ENCODE measurements around the gene TLR9.

The TLR9 gene

DNA sequence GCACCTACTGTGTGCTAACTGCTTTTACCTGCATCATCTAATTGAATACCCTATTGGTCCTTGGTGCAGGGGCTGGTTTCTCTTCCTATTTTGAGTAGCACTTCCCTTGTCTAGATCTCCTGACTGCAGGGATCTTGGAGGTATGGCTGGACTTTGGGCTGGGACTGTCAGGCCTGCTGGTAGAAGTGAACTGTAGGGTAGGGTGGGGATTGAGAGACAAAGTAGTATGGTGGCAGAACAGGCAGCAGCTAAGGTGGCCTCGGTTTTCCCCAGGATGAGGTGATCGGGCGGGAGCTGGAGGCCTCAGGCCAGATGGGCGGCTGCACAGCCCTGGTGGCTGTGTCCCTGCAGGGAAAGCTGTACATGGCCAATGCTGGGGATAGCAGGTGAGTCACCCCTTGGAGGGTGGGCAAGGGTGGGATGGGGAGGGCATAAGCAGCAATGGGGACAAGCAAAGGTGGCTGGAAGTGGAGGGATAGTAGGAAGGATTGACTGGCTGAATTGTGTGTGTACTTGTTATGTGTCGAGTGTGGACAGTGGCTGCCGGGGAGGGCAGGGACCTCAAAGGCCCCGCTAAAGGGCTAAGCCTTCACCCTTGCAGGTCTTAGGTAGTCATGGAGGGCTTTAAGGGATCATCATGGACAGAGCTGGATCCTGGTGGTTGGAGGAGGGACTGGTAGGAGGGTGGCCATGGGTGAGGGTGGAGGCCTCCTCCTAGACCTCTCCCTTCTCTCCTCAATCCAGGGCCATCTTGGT lies 22.1 kb upstream of the TLR9 start:
- DNase-seq (ENCODE audit: low read depth, low spot score): no peak

DNA sequence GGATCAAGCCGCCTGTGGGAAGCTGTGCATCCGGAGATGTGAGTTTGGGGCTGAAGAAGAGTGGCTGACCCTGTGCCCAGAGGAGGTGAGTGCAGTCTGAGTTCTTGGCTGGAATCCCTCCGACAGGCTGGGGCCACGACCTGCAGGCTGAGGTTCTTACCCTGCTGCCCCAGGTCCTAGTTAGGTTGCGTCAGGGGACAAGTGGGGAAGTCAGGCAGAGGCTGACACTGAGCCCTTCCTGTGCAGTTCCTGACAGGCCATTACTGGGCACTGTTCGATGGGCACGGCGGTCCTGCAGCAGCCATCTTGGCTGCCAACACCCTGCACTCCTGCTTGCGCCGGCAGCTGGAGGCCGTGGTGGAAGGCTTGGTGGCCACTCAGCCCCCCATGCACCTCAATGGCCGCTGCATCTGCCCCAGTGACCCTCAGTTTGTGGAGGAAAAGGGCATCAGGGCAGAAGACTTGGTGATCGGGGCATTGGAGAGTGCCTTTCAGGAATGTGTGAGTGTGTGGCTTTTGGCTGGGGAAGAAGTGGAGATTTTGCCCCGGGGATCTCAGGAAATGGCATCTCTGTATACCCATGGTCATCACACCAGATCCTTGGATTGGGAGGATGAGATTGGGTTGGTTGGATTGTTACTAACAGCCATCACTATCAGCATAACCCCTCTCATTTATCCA lies 21.4 kb upstream of the TLR9 start:
- no peak for DNase-seq (ENCODE audit: low read depth, low spot score)

DNA sequence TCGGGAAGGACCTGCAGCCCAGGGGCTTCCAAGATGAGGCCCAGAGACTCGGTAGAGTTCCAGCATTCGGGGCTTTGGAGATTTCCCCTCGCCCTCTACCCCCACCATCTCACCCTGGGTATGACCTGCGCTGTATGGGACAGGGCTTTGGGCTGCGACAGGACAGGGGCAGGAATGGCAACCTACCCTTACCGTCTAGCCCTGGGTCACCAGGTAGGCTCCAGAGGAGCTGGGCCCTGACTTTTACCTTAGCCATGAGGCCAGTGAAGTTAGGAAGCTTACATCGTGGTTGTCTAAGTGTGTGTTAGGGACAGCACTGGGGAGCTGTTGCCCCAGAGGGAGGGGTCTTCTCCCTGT lies 20.8 kb upstream of the TLR9 start:
- no peak for DNase-seq (ENCODE audit: low read depth, low spot score)

DNA sequence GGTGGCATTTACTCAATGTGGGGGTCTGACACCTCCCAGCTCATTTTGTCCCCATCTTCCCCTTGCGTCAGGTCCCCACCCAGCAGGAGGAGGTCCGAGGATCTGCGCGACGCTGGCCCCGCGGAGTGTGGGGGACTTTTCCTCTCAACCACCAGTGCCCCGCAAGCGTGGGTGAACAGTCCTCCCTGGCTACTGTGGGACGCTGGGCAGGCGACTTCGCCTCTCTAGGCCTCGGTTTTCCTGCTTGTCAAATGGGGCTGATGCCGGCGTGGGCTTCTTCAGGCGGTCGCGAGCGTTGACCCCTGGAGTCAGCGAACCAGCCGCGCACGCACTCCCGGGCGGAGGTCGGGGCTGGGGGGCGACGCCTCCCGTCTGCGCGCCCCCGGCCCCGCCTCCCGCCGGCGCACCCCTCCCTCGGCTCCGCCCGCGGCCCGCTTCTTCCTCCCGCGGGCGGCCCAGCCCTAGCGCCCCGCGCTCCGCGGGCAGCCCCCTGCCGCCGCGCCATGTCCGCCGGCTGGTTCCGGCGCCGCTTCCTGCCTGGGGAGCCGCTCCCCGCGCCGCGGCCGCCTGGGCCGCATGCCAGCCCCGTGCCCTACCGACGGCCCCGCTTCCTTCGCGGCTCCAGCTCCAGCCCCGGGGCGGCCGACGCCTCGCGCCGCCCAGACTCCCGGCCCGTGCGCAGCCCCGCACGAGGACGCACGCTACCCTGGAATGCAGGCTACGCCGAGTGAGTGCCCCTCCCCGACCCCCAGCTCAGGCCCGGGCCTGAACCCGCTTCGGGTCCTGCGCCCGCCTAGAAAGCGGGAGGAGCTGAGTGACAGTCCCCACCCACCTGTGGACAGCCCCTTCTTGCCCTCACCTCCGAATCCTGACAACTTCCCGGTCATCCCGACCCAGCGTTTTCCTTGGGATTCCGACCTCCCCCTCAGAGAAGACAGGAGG lies 20.1 kb upstream of the TLR9 start, which contains the start of gene PPM1M:
Gene PPM1M (plus strand): TSS at position 438 of the 942 bp plus-strand sequence. CDS start 66 bp downstream, at position 504.
- peak; percentile 79 for DNase-seq (ENCODE audit: low read depth, low spot score)

DNA sequence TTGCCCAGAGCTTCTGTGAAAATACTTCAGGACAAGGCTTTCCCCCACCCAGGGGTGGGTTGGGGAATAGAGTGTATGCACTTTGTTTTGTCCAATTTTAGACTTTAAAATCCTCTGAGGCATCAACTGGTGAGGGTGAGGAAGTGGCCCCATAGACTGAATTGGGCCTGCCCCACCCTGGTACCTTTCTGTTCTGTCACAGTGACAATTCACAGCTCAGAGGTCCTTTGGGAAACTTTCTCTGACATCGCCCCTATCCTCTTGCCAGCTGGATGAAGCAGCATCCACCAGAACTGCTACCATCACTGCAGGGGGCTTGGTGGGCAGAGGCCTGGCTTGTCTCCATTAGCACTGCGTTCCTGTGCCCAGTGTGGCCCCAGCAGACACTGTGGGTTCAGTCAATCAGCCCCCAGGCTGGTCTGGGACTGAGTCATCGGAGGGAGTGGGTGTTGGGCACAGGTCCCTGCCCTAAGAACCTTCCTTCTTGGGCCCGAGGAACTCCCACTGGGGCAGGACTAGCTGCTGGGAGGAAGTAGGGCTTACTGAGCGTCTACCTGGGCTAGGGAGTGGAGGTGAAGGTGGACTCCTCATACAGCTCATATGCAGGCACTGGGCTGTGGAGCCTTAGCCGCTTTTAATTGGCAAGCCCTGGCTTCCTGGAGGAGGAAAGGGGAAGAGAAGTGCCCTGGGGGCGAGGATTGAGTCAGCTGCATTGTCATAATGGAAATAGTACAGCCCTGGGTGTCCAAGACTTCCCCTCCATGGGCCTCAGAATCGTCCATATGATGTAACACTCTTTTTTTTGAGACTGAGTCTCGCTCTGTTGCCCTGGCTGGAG lies 18.6 kb upstream of the TLR9 start:
- no peak for DNase-seq (ENCODE audit: low read depth, low spot score)

DNA sequence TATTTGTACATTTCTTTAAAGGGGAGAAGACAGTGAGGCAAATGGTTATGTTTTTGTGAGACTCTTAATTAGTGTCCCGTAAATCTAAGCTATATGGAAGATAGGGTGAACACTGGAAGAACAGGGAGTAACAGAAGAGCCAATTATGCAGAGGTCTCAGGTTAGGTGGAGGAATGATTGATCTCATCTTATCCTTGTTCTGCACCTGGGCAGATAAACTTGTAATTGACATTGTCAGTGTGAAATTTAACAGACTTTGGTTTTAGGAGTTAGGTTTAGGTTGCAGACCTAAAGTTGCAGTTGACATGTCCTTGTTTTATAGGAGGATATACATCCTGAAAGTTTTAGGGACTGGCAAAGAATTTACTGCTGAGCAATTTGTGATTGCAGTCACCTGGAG lies 16.6 kb upstream of the TLR9 start:
- no peak for DNase-seq (ENCODE audit: low read depth, low spot score)

DNA sequence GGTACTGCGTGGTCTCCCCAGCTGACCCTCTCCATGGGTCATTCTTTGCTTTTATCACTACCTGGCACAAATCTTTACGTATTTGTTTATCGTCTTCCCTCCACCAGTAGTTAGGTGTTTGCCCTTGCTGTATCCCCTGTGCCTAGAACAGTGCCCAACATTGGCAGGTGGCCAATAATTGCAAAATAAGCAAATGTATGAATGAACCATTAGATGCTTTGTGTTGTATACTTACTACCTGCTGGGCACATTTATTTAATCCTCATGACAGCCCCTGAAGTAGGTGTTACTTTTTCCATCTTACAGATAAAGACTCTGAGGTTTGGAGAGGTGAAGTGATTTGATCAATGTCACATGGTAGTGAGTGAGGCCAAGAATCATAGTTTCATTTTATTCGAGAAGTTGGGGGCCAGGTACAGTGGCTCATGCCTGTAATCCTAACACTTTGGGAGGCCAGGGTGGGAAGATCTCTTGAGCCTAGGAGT lies 15.5 kb upstream of the TLR9 start:
- no peak for DNase-seq (ENCODE audit: low read depth, low spot score)

DNA sequence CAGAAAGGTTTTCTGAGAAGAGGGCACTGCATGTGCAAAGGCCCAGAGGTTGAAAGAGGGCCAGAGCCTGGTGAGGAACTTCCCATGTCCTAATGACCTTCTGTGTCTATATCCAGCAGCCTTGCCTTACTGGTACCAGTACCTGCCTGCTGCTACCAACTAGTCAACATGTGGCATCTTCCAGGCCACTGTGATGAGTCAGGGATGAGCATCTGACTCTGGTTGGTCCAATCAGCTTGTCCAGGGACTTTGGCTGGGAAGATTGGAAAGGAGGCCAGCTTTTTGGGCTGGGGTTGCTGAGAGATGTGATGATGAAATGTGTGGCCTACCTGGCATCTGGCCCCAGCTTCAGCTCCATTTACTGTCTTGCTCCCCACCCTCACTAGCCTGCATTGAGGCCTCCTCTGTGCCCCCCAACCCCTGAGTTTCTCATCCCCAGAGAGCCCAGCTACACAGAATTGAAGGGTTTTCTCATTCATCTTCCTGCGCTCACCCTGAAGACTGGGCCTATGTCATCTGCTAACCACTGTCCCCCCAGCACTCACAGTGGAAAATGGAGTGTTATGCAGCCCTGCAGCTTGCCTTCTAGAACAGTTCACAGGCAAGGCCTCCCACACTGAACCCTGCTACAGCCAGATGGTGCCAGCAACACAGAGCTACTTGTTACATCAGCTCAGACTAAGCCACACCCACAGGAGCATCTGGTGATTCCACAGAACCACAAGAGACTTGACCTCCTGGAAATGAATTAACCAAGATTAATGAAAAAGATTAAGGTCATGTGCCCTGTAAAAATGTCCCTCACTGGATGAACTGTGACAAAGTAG lies 14.8 kb upstream of the TLR9 start:
- peak; percentile 69 for DNase-seq (ENCODE audit: low read depth, low spot score)

DNA sequence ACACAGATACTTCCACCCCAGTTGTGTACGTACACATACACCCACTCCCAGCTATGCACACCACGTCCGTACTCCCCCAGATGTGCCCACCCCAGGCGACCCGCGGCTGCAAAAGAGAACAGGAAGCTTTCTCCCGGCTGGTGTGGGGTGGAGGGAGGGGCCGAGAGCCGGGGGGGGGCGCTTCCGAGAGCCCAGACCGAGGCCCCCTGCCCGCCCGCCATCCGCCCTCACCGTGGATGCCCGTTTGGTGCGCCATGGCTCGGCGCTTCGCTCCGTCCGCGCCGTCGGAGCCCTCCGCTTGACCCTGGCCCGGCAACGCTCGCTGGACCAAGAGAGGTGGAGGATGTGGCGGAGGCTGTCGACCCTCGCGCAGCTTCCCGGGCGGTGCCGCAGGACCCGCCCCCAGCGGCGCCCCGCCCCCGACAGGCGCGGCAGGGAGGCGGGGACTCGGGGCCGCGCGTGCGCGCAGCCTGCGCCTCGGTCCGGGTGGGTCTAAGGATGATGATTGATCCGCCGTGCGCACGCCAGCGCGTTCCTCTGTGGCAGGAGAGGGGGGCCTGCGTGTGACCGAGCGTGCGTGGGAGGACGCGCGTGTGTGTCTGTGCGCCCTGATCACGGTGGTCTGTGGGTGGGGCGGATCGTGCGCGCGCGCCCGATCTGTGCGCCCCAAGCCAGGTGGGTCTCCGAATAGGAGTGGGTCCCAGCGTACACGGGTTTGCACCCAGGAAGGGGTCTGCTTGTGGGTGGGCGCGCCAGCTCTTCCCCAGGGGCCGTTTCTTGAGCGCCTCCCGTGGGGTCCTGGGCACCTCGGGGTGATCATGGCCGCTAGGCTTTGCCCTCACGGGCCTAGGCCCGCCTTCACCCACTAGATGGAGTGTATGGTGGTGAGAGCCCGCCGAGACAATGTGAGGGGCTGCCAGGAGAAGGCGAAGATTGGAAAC lies 13.6 kb upstream of the TLR9 start, which contains the start of gene TWF2:
Gene TWF2 (minus strand): TSS at position 398 of the 941 bp plus-strand sequence. CDS start 142 bp downstream, at position 256.
- peak; percentile 94 for DNase-seq (ENCODE audit: low read depth, low spot score)

DNA sequence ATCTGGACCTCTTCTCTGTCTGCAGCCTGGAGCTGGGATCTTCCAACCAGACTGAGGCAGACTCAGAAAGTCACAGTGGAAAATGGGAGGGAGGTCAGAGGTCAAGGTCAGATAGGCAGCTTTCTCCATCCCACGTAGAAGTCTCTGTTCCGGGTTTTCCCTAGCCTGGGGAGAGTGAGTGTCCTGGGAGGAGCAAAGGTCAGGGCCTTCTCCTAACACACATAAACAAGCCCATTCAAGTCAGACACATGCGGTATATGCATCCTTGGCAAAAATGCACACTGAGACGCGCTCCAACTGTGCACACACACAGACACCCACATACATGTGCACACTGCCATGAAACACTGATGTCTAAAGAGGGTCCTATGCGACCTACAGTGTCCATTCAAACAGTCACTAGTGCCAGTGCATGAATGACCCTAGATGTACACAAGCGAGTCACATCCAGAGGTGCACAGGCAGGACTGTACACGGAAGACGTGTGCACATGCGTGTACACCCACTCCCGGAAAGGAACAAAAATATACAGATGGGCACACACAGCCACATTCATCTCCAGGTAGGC lies 12.8 kb upstream of the TLR9 start:
- DNase-seq (ENCODE audit: low read depth, low spot score): peak; percentile 41

DNA sequence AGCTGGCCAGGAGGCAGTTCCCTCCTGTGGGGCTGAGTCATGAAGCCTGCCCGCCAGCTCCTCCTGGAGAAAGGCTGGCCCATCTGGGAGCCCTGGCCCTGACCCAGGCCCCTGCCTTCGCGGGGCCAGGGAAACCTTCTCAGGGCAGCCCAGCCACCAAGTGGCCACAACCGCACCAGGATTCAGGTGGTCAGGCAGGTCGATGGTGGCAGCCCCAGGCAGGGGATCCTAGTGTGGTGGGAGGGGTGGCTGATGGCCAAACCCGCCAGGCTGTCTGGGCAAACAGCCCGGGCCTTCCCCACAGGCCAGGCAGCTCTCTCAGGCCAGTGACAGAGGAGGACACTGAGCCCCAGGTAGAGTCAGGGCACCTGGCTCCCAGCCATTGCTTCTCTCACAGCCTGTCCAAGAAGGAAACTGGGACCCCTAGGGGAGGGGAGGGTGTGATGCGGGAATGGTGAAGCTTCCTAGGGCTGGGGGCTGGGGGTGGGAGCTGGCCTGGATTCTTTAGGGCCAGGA lies 12.3 kb upstream of the TLR9 start:
- DNase-seq (ENCODE audit: low read depth, low spot score): peak; percentile 95

DNA sequence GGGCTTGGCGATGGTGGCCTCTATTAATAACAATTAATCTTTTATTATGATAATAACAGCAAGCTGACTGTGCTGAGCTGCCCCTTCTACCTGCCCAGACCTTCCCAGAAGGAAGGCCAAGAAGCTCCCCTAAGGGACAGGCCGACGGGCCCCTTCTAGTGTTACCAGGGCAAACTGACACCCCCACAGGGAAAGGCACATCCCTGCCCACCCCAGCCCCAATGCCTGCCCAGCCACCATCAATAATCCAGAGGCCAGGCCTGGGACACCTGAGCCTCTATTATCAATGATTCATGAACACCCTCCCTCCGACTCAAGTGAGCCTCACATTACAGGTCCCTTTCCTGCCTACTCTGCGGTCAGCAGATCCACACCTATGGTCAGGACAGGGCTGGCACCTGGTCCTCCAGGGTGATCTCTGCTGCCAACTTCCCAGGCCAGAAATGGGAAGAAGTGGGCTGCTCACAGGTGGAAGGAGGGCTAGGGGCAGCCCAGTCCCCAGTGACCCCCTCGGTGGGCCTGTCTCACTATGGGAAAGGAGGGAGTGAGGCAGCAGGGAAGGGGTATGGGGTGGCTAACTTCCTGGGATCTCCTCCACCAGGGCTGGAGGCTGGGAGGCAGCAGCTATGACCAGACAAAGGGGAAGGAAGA lies 11.7 kb upstream of the TLR9 start:
- DNase-seq (ENCODE audit: low read depth, low spot score): no peak

DNA sequence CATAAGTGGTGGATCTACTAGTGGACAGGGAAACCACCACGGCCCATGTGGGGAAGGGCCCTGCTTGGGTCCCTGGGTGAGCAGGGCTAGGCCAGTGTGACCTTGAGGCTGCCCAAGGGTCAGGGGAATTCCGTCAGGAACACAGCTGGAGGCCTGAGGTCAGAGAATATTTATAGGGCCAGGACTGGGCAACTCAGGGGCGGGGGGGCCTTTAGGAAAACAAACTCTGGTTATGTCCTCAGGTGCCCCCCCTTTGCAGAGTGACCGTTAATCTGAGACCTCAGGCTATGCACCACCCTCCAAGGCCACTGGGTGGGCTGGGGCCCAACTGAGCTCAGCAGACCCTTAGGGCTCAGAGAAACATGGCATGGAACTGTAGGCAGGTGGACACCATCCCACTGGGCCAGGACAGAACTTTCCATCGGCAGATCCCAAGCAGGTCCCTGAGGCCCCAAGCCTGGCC lies 11.0 kb upstream of the TLR9 start:
- no peak for DNase-seq (ENCODE audit: low read depth, low spot score)

DNA sequence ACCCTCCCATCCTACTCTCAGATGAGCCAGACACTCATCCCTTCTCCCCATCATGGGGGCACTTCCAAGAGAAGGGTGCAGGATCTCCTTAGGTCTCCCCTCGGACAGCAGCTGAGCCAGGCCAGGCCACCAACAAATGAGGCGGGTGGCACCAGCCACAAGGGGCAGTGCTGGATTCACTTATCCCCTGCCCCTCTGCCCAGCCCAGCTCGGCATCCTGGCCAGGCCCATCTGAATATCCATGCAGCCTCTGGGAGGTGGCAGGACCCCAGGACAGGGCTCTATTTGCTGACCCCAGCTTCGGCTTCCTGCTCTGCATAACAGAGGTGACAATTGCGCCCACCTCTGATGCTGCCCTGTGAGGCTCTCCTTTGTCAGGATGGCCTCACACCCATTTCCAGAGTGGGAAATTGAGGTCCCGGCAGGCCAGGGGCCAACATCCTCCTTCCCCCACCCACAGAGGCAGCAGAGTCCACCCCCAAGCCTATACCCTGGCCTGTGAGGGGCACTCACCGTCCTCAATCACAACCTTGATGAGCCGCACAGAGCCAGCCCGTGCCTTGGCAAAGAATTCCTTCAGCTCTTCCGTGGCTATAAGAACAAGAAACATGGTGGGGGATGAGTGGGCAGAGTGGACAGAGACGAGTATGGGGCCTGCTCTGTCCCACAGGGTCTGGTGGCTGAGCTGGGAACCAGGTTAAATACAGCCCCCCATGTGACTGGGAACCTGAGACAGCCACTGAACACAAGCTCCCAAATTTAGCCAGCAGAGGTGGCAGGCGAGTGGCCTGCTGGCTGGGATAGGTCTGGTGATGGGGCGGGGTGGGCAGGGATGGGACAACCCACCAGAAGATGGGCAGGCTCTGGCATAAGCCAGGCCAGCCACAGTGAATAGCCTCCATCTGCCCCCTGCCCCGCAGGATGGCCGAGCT lies 9.3 kb upstream of the TLR9 start:
- DNase-seq (ENCODE audit: low read depth, low spot score): no peak

DNA sequence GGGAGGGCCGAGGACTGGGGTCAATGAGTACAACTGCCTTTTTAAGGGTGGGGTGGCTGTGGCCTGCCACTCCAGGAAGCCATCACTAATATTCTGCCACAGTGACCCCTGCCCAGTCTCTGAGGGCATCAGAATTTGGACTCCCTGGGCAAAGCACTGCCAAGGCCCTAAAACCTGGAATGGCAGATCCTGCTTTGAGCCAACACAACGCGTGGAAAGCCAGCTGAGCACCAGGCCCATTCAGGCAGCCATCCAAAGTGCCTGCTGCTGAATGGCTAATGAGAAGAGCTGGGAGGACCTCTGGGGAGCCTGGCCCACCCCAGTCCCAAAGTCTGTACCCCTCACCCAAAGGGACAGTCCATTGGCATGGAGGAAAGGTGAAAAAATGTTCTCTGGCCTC lies 8.5 kb upstream of the TLR9 start:
- DNase-seq (ENCODE audit: low read depth, low spot score): no peak

DNA sequence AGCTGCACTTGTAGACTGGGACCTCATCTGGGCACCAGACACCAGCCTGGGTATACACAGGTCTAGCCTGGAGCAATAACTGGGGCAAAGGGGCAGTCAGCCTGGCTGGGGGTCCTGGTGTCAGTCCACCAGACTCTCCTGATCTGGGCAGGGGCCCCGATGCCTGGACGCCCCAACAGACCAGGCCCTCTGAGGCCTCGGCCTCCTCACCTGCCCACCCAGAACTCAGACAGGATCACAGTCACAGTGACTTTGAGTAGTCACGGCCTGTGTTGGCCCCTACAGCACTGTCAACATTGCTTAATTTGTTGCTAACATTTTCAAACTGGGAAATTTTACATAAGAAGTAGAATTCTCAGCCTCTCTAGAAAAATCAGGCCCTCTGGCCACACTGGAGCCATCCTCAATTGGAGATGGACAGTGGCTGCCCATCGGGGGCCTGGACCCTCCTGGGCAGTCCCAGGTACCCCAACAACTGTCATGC lies 7.7 kb upstream of the TLR9 start:
- no peak for DNase-seq (ENCODE audit: low read depth, low spot score)

Measured in astrocyte of the hippocampus (primary cell).